HepG2 (cell line): ENCODE results near the gene SNX24. TPM values are rescaled to one million over a fixed set of nuclear protein-coding genes. Genes with fewer than 3 reads are reported as not detected.

Source experiments
- ATAC-seq: fragments of 200-7000 bp; cut with Tn5 transposase; 3 replicates; pipeline ENCODE4 v1.9.1; 2020; ENCODE audit warnings: mild to moderate bottlenecking, moderate library complexity
- BruUV-seq: library from RNA; stranded (reverse); fragments of 400-500 nt; replicated peaks from 2 replicates; lab custom pipeline; 2021; lab: Mats Ljungman, UMichigan
- CTCF ChIA-PET: fragments of 300-600 bp; formaldehyde crosslinking; extraction: SDS; loops from one replicate; lab custom pipeline; 2021; ENCODE audit warnings: low total read pairs, inconsistent platforms, low intra/inter-chr PET ratio; lab: Yijun Ruan, JAX
- POLR2A ChIA-PET: fragments of 350-600 bp; sonication (Branson Sonifier 250); formaldehyde crosslinking; loops from one replicate; lab custom pipeline; 2020; ENCODE audit warnings: antibody characterized with exemption, inconsistent platforms; lab: Yijun Ruan, JAX
- DNase-seq: peaks from one replicate; pipeline ENCODE4 v3.0.0-alpha.2; 2015; ENCODE audit warnings: low spot score
- FAIRE-seq: peaks from 3 replicates; lab custom pipeline; 2011; peaks lifted over from hg19 to GRCh38; lab: Jason Lieb, UNC
- H2AFZ ChIP-seq: one replicate; pipeline ENCODE4 v1.6.1; 2011; ENCODE audit warnings: low read length, inconsistent platforms
- H3K27ac ChIP-seq: fragments of 300-600 bp; 3 replicates; pipeline ENCODE4 v1.8.0; 2011; ENCODE audit warnings: mixed run types, mild to moderate bottlenecking, mixed read lengths, low read length, inconsistent platforms; ENCODE audit not compliant: insufficient read depth; ENCODE audit errors: extremely low read length
- H3K27me3 ChIP-seq, 2 experiments: fragments of 200-600 bp in 1 of 2; 2 replicates in 1 of 2; 3 replicates in 1 of 2; pipeline versions ENCODE4 v1.6.0 to v1.8.0; 2011; ENCODE audit warnings: low read length in 2 of 2, mild to moderate bottlenecking in 2 of 2, moderate library complexity in 2 of 2, inconsistent platforms in 1 of 2; ENCODE audit not compliant: insufficient read depth in 2 of 2, control insufficient read depth in 1 of 2
- H3K36me3 ChIP-seq, 2 experiments: fragments of 200-600 bp in 1 of 2; replicated peaks in 1 of 2; 2 replicates in 1 of 2; 3 replicates in 1 of 2; pipeline versions ENCODE4 v1.5.1 to v1.8.0; 2011; ENCODE audit warnings: low read length in 2 of 2, inconsistent platforms in 1 of 2; ENCODE audit not compliant: insufficient read depth in 2 of 2, control insufficient read depth in 1 of 2
- H3K4me1 ChIP-seq: 2 replicates; pipeline ENCODE4 v1.5.1; 2012; ENCODE audit warnings: low read length, inconsistent platforms; ENCODE audit not compliant: insufficient read depth
- H3K4me2 ChIP-seq: 2 replicates; pipeline ENCODE4 v1.6.0; 2011; ENCODE audit warnings: low read depth, low read length, inconsistent platforms
- H3K4me3 ChIP-seq, 3 experiments: fragments of 200-600 bp in 1 of 3; sonication (generic), shearing (Covaris generic) in 1 of 3; replicated peaks in 1 of 3; 2 replicates each; pipeline ENCODE4 v1.5.1; 2011 to 2016; ENCODE audit warnings: low read length in 3 of 3, inconsistent platforms in 2 of 3, low read depth in 2 of 3, mild to moderate bottlenecking in 2 of 3, control low read depth in 1 of 3, mixed read lengths in 1 of 3; ENCODE audit not compliant: insufficient read depth in 1 of 3
- H3K79me2 ChIP-seq: one replicate; pipeline ENCODE4 v1.6.1; 2011; ENCODE audit warnings: low read length, inconsistent platforms; ENCODE audit not compliant: insufficient read depth
- H3K9ac ChIP-seq: 2 replicates; pipeline ENCODE4 v1.6.0; 2011; ENCODE audit warnings: mild to moderate bottlenecking, low read depth, low read length, inconsistent platforms; ENCODE audit not compliant: insufficient read depth
- H3K9me3 ChIP-seq: 2 replicates; pipeline ENCODE4 v1.5.1; 2012; ENCODE audit warnings: mild to moderate bottlenecking, low read length
- H4K20me1 ChIP-seq: 2 replicates; pipeline ENCODE4 v1.6.0; 2011; ENCODE audit warnings: inconsistent platforms, mild to moderate bottlenecking, low read length, moderate library complexity; ENCODE audit not compliant: insufficient read depth
- GFI1 ChIP-seq: sonication (generic); formaldehyde crosslinking; IDR thresholded peaks from 2 replicates; pipeline ENCODE4 v1.5.0; 2020; ENCODE audit warnings: missing genetic modification reagents, mild to moderate bottlenecking, borderline replicate concordance
- KLF15 ChIP-seq: sonication (generic); formaldehyde crosslinking; IDR thresholded peaks from 2 replicates; pipeline ENCODE4 v1.8.1; 2023; ENCODE audit warnings: borderline replicate concordance, mild to moderate bottlenecking, inconsistent platforms, missing genetic modification reagents, mixed read lengths
- MLXIP ChIP-seq: sonication (generic); formaldehyde crosslinking; IDR thresholded peaks from 2 replicates; pipeline ENCODE4 v1.9.0; 2021; ENCODE audit warnings: missing genetic modification reagents, borderline replicate concordance
- PITX1 ChIP-seq: sonication (generic); formaldehyde crosslinking; IDR thresholded peaks from 2 replicates; pipeline ENCODE4 v1.5.1; 2020; ENCODE audit warnings: mild to moderate bottlenecking, missing genetic modification reagents
- ZNF678 ChIP-seq: sonication (generic); formaldehyde crosslinking; IDR thresholded peaks from 2 replicates; pipeline ENCODE4 v1.4.0; 2020; ENCODE audit warnings: mild to moderate bottlenecking, missing genetic modification reagents
- ZNF761 ChIP-seq: sonication (generic); formaldehyde crosslinking; conservative IDR thresholded peaks from 2 replicates; pipeline ENCODE4 v1.4.0; 2020; ENCODE audit warnings: mild to moderate bottlenecking, missing genetic modification reagents
- ZNF768 ChIP-seq: sonication (generic); formaldehyde crosslinking; IDR thresholded peaks from 2 replicates; pipeline ENCODE4 v1.4.0; 2020; ENCODE audit warnings: missing genetic modification reagents
- ZSCAN22 ChIP-seq: sonication (generic); formaldehyde crosslinking; IDR thresholded peaks from 2 replicates; pipeline ENCODE4 v1.4.0; 2020; ENCODE audit warnings: mild to moderate bottlenecking, missing genetic modification reagents
- WGBS: methylation state at CpG from one replicate; pipeline ENCODE4 v1.1.6; 2017; ENCODE audit warnings: low lambda C conversion rate; 5-methylcytosine and 5-hydroxymethylcytosine counted together
- in situ Hi-C: cut with HindIII; loops from 2 replicates; pipeline ENCODE4 v1.10.0; 2017; ENCODE audit warnings: low pct_unique_long_range_greater_than_20kb; ENCODE audit not compliant: extremely low pct_ligation_motif_present
- intact Hi-C: fragments of 100-400 bp; cut with micrococcal nuclease; formaldehyde crosslinking; loops from one replicate; pipeline ENCODE4 v1.10.0; 2022; ENCODE audit not compliant: unreplicated experiment
- polyA plus RNA-seq, 8 experiments: library from polyadenylated mRNA; depleted of rRNA in 3 of 8; stranded (reverse) in 7 of 8; unstranded in 1 of 8; fragments of >200 nt; fragmentation: Illumina TruSeq in 4 of 8; extraction: Trizol in 4 of 8; gene quantifications; 2 replicates each; pipeline versions ENCODE4 v1.2.1 to v1.2.3, GENCODE V29; 2011 to 2016; ENCODE audit warnings: low read depth in 4 of 8, missing spikeins in 1 of 8, mixed read lengths in 1 of 8; ENCODE audit not compliant: insufficient read depth in 1 of 8
- total RNA-seq, 5 experiments: library from RNA; depleted of rRNA; stranded (reverse); fragments of >200 nt; fragmentation: Illumina TruSeq; extraction: Trizol; gene quantifications; 2 replicates each; pipeline ENCODE4 v1.2.3, GENCODE V29; 2016; ENCODE audit warnings: low read depth in 1 of 5
- TF ChIP-seq, protein P1 (sequence below): sonication (generic); formaldehyde crosslinking; IDR thresholded peaks from 2 replicates; pipeline ENCODE4 v1.8.0; 2022; ENCODE audit warnings: missing genetic modification reagents, mild to moderate bottlenecking, moderate library complexity, borderline replicate concordance
- TF ChIP-seq, protein P2 (sequence below): sonication (generic); formaldehyde crosslinking; IDR thresholded peaks from 2 replicates; pipeline ENCODE4 v1.8.1; 2023; ENCODE audit warnings: missing genetic modification reagents, inconsistent platforms, borderline replicate concordance

Gene SNX24
- total and polyA plus RNA-seq, 2 of the 13 experiments (the other 11 are each of a cell fraction or from before 2014, with no cell fraction given), result 7.2 to 23.7 TPM

GRCh38 chr5:122937914-122938313 lies 92.5 kb downstream of the SNX24 start:
- POLR2A ChIA-PET, result no interaction called here
- Histone ChIP-seq H3K79me2 (no peaks in the 10 kb centered on the region), H3K9ac (no peak overlapping the region), H3K4me2 (no peak overlapping the region), H4K20me1 (no peaks in the 10 kb centered on the region), H3K27me3 (no peaks in the 10 kb centered on the region), H3K36me3 (peaks cover 0 to 2% of the 10 kb centered on the region in 2 experiments; a peak in 1 of 5 replicates), H2AFZ (no peak overlapping the region), H3K27ac (no peak overlapping the region), H3K4me1 (peaks cover 8% of the 10 kb centered on the region)
- no peak for FAIRE-seq
- ATAC-seq, result no peak
- intact Hi-C loops, result no loop called here
- WGBS, result no CpG with 5 or more reads among the region's 4 CpGs
- TF ChIP-seq ZNF768 (CRISPR knock-in tag), result no peak
- TF ChIP-seq, protein P1, sequence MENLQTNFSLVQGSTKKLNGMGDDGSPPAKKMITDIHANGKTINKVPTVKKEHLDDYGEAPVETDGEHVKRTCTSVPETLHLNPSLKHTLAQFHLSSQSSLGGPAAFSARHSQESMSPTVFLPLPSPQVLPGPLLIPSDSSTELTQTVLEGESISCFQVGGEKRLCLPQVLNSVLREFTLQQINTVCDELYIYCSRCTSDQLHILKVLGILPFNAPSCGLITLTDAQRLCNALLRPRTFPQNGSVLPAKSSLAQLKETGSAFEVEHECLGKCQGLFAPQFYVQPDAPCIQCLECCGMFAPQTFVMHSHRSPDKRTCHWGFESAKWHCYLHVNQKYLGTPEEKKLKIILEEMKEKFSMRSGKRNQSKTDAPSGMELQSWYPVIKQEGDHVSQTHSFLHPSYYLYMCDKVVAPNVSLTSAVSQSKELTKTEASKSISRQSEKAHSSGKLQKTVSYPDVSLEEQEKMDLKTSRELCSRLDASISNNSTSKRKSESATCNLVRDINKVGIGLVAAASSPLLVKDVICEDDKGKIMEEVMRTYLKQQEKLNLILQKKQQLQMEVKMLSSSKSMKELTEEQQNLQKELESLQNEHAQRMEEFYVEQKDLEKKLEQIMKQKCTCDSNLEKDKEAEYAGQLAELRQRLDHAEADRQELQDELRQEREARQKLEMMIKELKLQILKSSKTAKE, result no peak
- TF ChIP-seq PITX1, result no peak
- TF ChIP-seq ZSCAN22 (CRISPR knock-in tag), result no peak
- no peak for TF ChIP-seq ZNF678 (CRISPR knock-in tag)
- no peak for TF ChIP-seq ZNF761 (CRISPR knock-in tag)
- TF ChIP-seq KLF15 (CRISPR knock-in tag), result no peak
- TF ChIP-seq, protein P2, sequence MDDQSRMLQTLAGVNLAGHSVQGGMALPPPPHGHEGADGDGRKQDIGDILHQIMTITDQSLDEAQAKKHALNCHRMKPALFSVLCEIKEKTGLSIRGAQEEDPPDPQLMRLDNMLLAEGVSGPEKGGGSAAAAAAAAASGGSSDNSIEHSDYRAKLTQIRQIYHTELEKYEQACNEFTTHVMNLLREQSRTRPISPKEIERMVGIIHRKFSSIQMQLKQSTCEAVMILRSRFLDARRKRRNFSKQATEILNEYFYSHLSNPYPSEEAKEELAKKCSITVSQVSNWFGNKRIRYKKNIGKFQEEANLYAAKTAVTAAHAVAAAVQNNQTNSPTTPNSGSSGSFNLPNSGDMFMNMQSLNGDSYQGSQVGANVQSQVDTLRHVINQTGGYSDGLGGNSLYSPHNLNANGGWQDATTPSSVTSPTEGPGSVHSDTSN, result no peak
- TF ChIP-seq MLXIP (CRISPR knock-in tag), result no peak
- no peak for TF ChIP-seq GFI1 (CRISPR knock-in tag)
- TF ChIP-seq, all 625 proteins: peak for 0
- Histone ChIP-seq H3K9me3 (no peaks in the 10 kb centered on the region), H3K4me3 (no peak overlapping the region)
- BruUV-seq, result no TSS peak
- no peak for DNase-seq
- in situ Hi-C loops, result no loop called here
- CTCF ChIA-PET, result no interaction called here
